GM12878 (cell line): ENCODE measurements around the gene F10. TPM values are rescaled to one million over a fixed set of nuclear protein-coding genes. Genes with fewer than 3 reads are reported as not detected.

ENCODE experiments used
- ATAC-seq: fragments of 200-7000 bp; cut with Tn5 transposase; 3 replicates; pipeline ENCODE4 v1.9.1; 2020; ENCODE audit warnings: mild to moderate bottlenecking, moderate library complexity
- BruUV-seq: library from RNA; stranded (reverse); fragments of 400-500 nt; replicated peaks from 2 replicates; lab custom pipeline; 2021; lab: Mats Ljungman, UMichigan
- CTCF ChIA-PET: fragments of 300-600 bp; sonication (Branson Sonifier 250); formaldehyde crosslinking; extraction: SDS; loops from one replicate; lab custom pipeline; 2021; ENCODE audit warnings: inconsistent platforms; lab: Yijun Ruan, JAX
- POLR2A ChIA-PET: fragments of 350-600 bp; formaldehyde crosslinking; extraction: SDS; loops from one replicate; lab custom pipeline; 2021; ENCODE audit warnings: inconsistent platforms; lab: Charles Lee
- RAD21 ChIA-PET: fragments of 300-600 bp; sonication (Branson Sonifier 250); formaldehyde crosslinking; loops from one replicate; lab custom pipeline; 2023; ENCODE audit warnings: antibody characterized with exemption; ENCODE audit not compliant: unreplicated experiment; lab: Charles Lee
- SMC1A ChIA-PET: fragments of 300-600 bp; sonication (Branson Sonifier 250); formaldehyde crosslinking; loops from one replicate; lab custom pipeline; 2023; ENCODE audit not compliant: unreplicated experiment, uncharacterized antibody; lab: Charles Lee
- DNase-seq: peaks from one replicate; pipeline ENCODE4 v3.0.0-alpha.2; 2011; ENCODE audit warnings: low read depth, low spot score
- FAIRE-seq: peaks from 3 replicates; lab custom pipeline; 2011; peaks lifted over from hg19 to GRCh38; lab: Jason Lieb, UNC
- H2AFZ ChIP-seq: 2 replicates; pipeline ENCODE4 v1.6.0; 2011; ENCODE audit warnings: low read depth, low read length, control low read depth; ENCODE audit not compliant: control insufficient read depth
- H3K27ac ChIP-seq: 2 replicates; pipeline ENCODE4 v1.5.1; 2011; ENCODE audit warnings: control low read depth; ENCODE audit not compliant: control insufficient read depth, insufficient read depth
- H3K27me3 ChIP-seq, 2 experiments: replicated peaks in 1 of 2; 2 replicates each; pipeline versions ENCODE4 v1.6.0 to v1.6.1; 2011; ENCODE audit warnings: low read length in 1 of 2; ENCODE audit not compliant: control insufficient read depth in 2 of 2, insufficient read depth in 2 of 2
- H3K36me3 ChIP-seq, 2 experiments: 2 replicates each; pipeline ENCODE4 v1.5.1; 2011; ENCODE audit warnings: low read length in 1 of 2; ENCODE audit not compliant: control insufficient read depth in 2 of 2, insufficient read depth in 2 of 2
- H3K4me1 ChIP-seq: 2 replicates; pipeline ENCODE4 v1.6.1; 2011; ENCODE audit warnings: mild to moderate bottlenecking, low read length, moderate library complexity, mixed read lengths; ENCODE audit not compliant: control insufficient read depth, insufficient read depth
- H3K4me2 ChIP-seq: 2 replicates; pipeline ENCODE4 v1.6.0; 2011; ENCODE audit warnings: control low read depth; ENCODE audit not compliant: control insufficient read depth, insufficient read depth
- H3K4me3 ChIP-seq: fragments of 200-600 bp; sonication (generic); 2 replicates; pipeline ENCODE4 v1.5.1; 2016
- H3K79me2 ChIP-seq: 2 replicates; pipeline ENCODE4 v1.6.0; 2011; ENCODE audit warnings: low read length; ENCODE audit not compliant: control insufficient read depth, insufficient read depth
- H3K9ac ChIP-seq: 2 replicates; pipeline ENCODE4 v1.8.0; 2011; ENCODE audit warnings: low read length, control low read depth, mixed read lengths; ENCODE audit not compliant: control insufficient read depth, insufficient read depth
- H3K9me3 ChIP-seq: replicated peaks from 3 replicates; pipeline ENCODE4 v1.5.1; 2011; ENCODE audit warnings: mild to moderate bottlenecking, low read length; ENCODE audit not compliant: control insufficient read depth, insufficient read depth
- H4K20me1 ChIP-seq: 2 replicates; pipeline ENCODE4 v1.6.0; 2011; ENCODE audit not compliant: control insufficient read depth, insufficient read depth
- ATF2 ChIP-seq: IDR thresholded peaks from 2 replicates; pipeline ENCODE4 v1.6.1; 2012; ENCODE audit warnings: low read length, inconsistent platforms
- BCL11A ChIP-seq: IDR thresholded peaks from 2 replicates; pipeline ENCODE4 v1.6.1; 2011; ENCODE audit warnings: low read depth, low read length
- CREB1 ChIP-seq: IDR thresholded peaks from 2 replicates; pipeline ENCODE4 v1.6.1; 2012; ENCODE audit warnings: low read depth, mild to moderate bottlenecking, inconsistent platforms
- CTCF ChIP-seq, 3 experiments: IDR thresholded peaks in 2 of 3; conservative IDR thresholded peaks in 1 of 3; 2 replicates each; pipeline ENCODE4 v1.5.1; 2011; ENCODE audit warnings: low read depth in 3 of 3, low read length in 3 of 3, mild to moderate bottlenecking in 3 of 3, control low read depth in 2 of 3, moderate library complexity in 2 of 3, inconsistent platforms in 1 of 3, mixed read lengths in 1 of 3; ENCODE audit not compliant: control insufficient read depth in 2 of 3, insufficient read depth in 1 of 3; ENCODE audit errors: extremely low read depth in 1 of 3
- IKZF2 ChIP-seq, 2 experiments: fragments of 450-650 bp; IDR thresholded peaks; 2 replicates each; pipeline ENCODE4 v1.6.1; 2017; ENCODE audit warnings: mild to moderate bottlenecking in 2 of 2, moderate library complexity in 2 of 2
- IRF4 ChIP-seq: IDR thresholded peaks from 2 replicates; pipeline ENCODE4 v1.6.1; 2011; ENCODE audit warnings: low read depth, low read length
- SRF ChIP-seq, 2 experiments: IDR thresholded peaks; 2 replicates each; pipeline ENCODE4 v1.6.1; 2011; ENCODE audit warnings: low read depth in 2 of 2, low read length in 2 of 2, mild to moderate bottlenecking in 1 of 2, moderate library complexity in 1 of 2
- TBL1XR1 ChIP-seq: IDR thresholded peaks from 2 replicates; pipeline ENCODE4 v1.6.1; 2012; ENCODE audit warnings: low read depth, low read length, improper control_type of control experiment
- WRNIP1 ChIP-seq: IDR thresholded peaks from 2 replicates; pipeline ENCODE4 v1.6.1; 2011; ENCODE audit warnings: low read depth, low read length, improper control_type of control experiment, borderline replicate concordance
- ZBTB33 ChIP-seq: fragments of 450-650 bp; IDR thresholded peaks from 2 replicates; pipeline ENCODE4 v1.6.1; 2017; ENCODE audit warnings: mild to moderate bottlenecking
- ZNF207 ChIP-seq: fragments of 450-650 bp; IDR thresholded peaks from 2 replicates; pipeline ENCODE4 v1.6.1; 2014; ENCODE audit warnings: antibody characterized with exemption, mild to moderate bottlenecking, borderline replicate concordance
- ZNF592 ChIP-seq: fragments of 450-650 bp; IDR thresholded peaks from 2 replicates; pipeline ENCODE4 v1.6.1; 2017; ENCODE audit warnings: mild to moderate bottlenecking, moderate library complexity
- WGBS: methylation state at CpG from one replicate; pipeline ENCODE4 v1.1.6; 2016; ENCODE audit warnings: low lambda C conversion rate; ENCODE audit not compliant: insufficient replicate concordance, insufficient coverage; ENCODE audit errors: missing lambda C conversion rate; 5-methylcytosine and 5-hydroxymethylcytosine counted together
- in situ Hi-C: fragments of 300-500 bp; cut with MboI; formaldehyde crosslinking; loops from 9 replicates; pipeline ENCODE4 v1.14.3; 2018; ENCODE audit warnings: mixed read lengths
- intact Hi-C: fragments of 100-400 bp; cut with micrococcal nuclease; formaldehyde crosslinking; loops from one replicate; pipeline ENCODE4 v1.14.2; 2022; ENCODE audit not compliant: unreplicated experiment
- polyA plus RNA-seq, 11 experiments: library from polyadenylated mRNA; depleted of rRNA in 4 of 11; unstranded in 6 of 11; stranded (reverse) in 5 of 11; fragments of >200 nt; fragmentation: Nextera tagmentation in 4 of 11; fragmentation: Illumina TruSeq in 1 of 11; extraction: Ambion mirVana in 4 of 11; extraction: Trizol in 1 of 11; gene quantifications; 1 replicate in 1 of 11; 2 replicates in 10 of 11; pipeline versions ENCODE4 v1.2.1 to v1.2.3, GENCODE V29; 2011 to 2016; ENCODE audit warnings: inconsistent platforms in 2 of 11, missing spikeins in 2 of 11, low read depth in 1 of 11
- total RNA-seq, 4 experiments: library from RNA; depleted of rRNA in 3 of 4; stranded (reverse); fragments of >200 nt in 3 of 4; fragmentation: Illumina TruSeq in 1 of 4; extraction: Trizol in 1 of 4; gene quantifications; 2 replicates each; pipeline versions ENCODE4 v1.2.1 to v1.2.3, GENCODE V29; 2013 to 2021

Gene F10
- total and polyA plus RNA-seq, 10 of the 15 experiments (the other 5 are each of a cell fraction or from before 2014, with no cell fraction given) = not detected

DNA sequence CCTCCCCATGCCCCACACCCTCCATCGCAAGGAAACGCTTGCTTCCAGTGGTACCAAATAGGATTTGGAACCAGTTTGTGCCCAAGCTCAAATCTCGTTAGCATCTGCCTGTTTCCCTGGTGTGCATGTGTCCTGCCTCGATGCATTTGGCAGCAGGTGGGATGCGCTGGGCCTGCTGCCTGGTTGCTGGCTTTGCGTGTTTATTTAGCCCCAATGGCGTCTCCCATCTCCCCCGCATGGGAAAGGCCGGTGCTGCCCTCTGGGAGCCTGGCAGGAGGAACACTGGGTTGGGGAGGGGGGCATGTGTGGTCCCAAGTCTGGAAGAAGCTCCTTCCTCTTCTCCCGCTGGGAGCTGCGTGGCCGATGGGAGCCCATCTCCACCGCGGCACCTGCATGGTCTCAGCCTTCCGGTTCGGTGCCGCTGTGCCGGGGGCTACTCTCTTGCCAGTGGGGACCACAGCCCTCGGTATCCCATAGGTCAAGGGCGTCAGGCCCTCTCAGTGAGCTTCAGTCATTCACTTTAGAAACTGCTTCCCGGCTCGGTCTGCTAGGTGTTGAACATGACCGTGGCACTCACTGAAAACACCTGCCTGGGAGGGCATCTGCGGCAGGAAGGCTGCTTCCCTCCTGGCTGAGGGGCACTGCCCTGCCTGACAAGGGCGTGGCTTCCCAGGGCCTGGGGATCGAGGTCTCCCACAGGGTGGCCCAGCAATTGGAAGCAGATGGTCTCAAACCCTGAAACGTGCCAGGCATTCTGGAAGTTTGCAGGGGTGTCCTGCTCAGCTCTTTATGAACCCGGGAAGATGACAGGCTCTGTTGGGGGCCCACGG is 28.8 kb upstream of the F10 start:
- no peak overlapping the region for H3K4me3 ChIP-seq
- ChIA-PET SMC1A (no interaction called here), CTCF (no interaction called here), POLR2A (no interaction called here), RAD21 (no interaction called here)
- no peak for FAIRE-seq
- H3K9ac ChIP-seq = no peak overlapping the region
- DNase-seq = no peak
- H4K20me1 ChIP-seq = no peaks in the 10 kb centered on the region
- no peaks in the 10 kb centered on the region for H3K9me3 ChIP-seq
- ATAC-seq = no peak
- H3K79me2 ChIP-seq = no peaks in the 10 kb centered on the region
- 46% methylated on average over 29 of the region's 29 CpGs for WGBS
- no peak overlapping the region for H3K27ac ChIP-seq
- H3K36me3 ChIP-seq = no peaks in the 10 kb centered on the region
- intact Hi-C loops (no loop called here), in situ Hi-C loops (no loop called here)
- TF ChIP-seq CREB1 (no peak), IRF4 (no peak), IKZF2 (IDR thresholded peaks at IDR 0.05) (no peak), BCL11A (no peak), CTCF (IDR thresholded peaks at IDR 0.05 in 2 of 3, conservative IDR thresholded peaks at IDR 0.05 in 1 of 3; ENCODE audit: control insufficient read depth in 2 of 3, extremely low read depth in 1 of 3, insufficient read depth in 1 of 3, low read depth in 3 of 3, low read length in 3 of 3) (no peak), TBL1XR1 (no peak), ZNF592 (no peak), ZBTB33 (no peak), ZNF207 (no peak), ATF2 (no peak), WRNIP1 (no peak), SRF (IDR thresholded peaks at IDR 0.05; ENCODE audit: low read depth in 2 of 2, low read length in 2 of 2) (no peak)
- no peaks in the 10 kb centered on the region for H3K4me1 ChIP-seq
- H3K27me3 ChIP-seq = no peaks in the 10 kb centered on the region
- BruUV-seq = no TSS peak
- no peak overlapping the region for H3K4me2 ChIP-seq
- H2AFZ ChIP-seq = no peak overlapping the region
